Left ventricle myocardium inferior (tissue), 1 donor: Measurements from ENCODE around the gene GOLT1B. TPM values are rescaled to one million over a fixed set of nuclear protein-coding genes. Genes with fewer than 3 reads are reported as not detected.

Experiments
- DNase-seq: peaks from one replicate; pipeline ENCODE4 v3.0.0-alpha.2; 2020
- H3K27ac ChIP-seq: fragments of 200-600 bp; replicated peaks from 2 replicates; pipeline ENCODE4 v1.8.0; 2021
- H3K27me3 ChIP-seq: fragments of 200-600 bp; 2 replicates; pipeline ENCODE4 v1.8.0; 2021; ENCODE audit warnings: low read depth
- H3K36me3 ChIP-seq: fragments of 200-600 bp; 2 replicates; pipeline ENCODE4 v1.8.0; 2021
- H3K4me1 ChIP-seq: fragments of 200-600 bp; 2 replicates; pipeline ENCODE4 v1.8.0; 2021
- H3K4me3 ChIP-seq: fragments of 200-600 bp; 2 replicates; pipeline ENCODE4 v1.8.0; 2021; ENCODE audit warnings: mild to moderate bottlenecking, moderate library complexity
- H3K9me3 ChIP-seq: fragments of 200-600 bp; replicated peaks from 2 replicates; pipeline ENCODE4 v1.8.0; 2021
- intact Hi-C: fragments of 100-400 bp; cut with micrococcal nuclease; formaldehyde crosslinking; loops from one replicate; pipeline ENCODE4 v1.11.0; 2022
- total RNA-seq: library from RNA; stranded (reverse); fragmentation: NEBNext Ultra II Directional; extraction: Animal tissue kit (Norgen Biotek cat#: 25700); gene quantifications from one replicate; pipeline ENCODE4 v1.2.1, GENCODE V29; 2021
- TF ChIP-seq, protein P1 (sequence below): fragments of 200-600 bp; IDR thresholded peaks from 2 replicates; pipeline ENCODE4 v1.8.0; 2021; ENCODE audit warnings: antibody characterized with exemption, mild to moderate bottlenecking, borderline replicate concordance
- donor health status: DM: no; HTN: yes; CAD: no; lungs with severe emphysema.

Gene GOLT1B
- total RNA-seq, 1 donor from 2014 or later: 17.5 TPM

DNA sequence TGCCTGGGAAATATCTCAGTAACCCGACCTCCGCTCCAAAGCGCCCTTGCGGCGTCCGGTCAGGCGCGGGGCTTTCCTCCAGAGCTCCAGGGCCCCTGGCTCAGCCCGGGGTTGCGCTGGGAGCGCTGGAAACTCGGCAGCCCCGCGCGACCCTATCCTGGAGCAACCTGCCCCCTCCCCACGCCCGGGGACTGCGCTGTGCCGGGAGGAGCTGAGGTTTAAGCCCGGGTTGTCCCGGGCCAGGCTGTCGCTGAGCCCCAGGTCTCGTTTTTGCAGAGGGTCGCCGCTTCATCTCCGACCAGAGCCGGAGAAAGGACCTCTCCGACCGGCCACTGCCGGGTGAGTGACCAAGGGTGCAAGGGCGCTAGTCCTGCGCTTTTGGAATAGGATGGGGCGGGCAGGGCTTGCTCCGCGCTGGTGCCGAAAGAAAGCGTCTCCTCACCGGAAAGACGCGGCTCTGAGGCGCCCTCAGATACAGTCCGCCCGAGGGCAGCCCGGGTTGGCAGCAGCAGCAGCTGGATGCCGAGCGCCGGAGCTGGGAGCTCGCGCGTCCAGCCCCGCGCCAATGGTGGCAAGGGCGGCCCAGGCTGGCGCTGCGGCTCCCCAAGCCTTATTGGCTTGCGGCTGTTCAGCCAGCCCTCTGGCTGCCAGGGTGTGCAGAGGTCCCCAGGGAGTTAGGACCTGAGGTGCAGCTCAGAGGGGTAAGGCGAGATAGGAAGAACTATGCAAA is 26.0 kb downstream of the GOLT1B start:
- intact Hi-C loops: no loop called here

DNA sequence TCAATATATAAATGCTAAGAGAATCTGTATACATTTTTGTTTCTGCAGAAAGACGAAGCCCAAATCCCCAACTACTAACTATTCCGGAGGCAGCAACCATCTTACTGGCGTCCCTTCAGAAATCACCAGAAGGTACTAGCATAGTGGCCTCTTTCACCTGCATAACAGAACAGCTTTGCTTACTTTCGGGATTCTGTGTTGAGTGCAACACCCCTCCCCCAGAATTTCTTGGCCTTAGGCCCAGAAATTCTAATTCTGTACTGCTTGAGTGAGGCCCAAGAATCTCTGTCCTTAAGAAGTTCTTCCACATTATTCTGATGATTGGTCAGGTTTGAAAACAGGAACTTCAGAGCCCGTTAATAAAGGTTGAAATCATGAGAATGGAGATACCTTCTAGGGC is 27.4 kb downstream of the GOLT1B start:
- H3K27me3 ChIP-seq: peaks cover 6% of the 10 kb centered on the region
- no peaks in the 10 kb centered on the region for H3K36me3 ChIP-seq
- TF ChIP-seq, protein P1, sequence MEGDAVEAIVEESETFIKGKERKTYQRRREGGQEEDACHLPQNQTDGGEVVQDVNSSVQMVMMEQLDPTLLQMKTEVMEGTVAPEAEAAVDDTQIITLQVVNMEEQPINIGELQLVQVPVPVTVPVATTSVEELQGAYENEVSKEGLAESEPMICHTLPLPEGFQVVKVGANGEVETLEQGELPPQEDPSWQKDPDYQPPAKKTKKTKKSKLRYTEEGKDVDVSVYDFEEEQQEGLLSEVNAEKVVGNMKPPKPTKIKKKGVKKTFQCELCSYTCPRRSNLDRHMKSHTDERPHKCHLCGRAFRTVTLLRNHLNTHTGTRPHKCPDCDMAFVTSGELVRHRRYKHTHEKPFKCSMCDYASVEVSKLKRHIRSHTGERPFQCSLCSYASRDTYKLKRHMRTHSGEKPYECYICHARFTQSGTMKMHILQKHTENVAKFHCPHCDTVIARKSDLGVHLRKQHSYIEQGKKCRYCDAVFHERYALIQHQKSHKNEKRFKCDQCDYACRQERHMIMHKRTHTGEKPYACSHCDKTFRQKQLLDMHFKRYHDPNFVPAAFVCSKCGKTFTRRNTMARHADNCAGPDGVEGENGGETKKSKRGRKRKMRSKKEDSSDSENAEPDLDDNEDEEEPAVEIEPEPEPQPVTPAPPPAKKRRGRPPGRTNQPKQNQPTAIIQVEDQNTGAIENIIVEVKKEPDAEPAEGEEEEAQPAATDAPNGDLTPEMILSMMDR: no peak
- peak overlapping the region; percentile 88 for H3K27ac ChIP-seq
- peaks cover 37% of the 10 kb centered on the region for H3K4me1 ChIP-seq
- DNase-seq: no peak
- H3K4me3 ChIP-seq: peak overlapping the region; percentile 76
- H3K9me3 ChIP-seq: peaks cover 6% of the 10 kb centered on the region
- intact Hi-C loops: no loop called here

More for the DNA sequence above, 26.0 kb downstream of the GOLT1B start:
- TF ChIP-seq, protein P1: peak; percentile 45
- Histone ChIP-seq H3K9me3 (peaks cover 7% of the 10 kb centered on the region), H3K27ac (peak overlapping the region; percentile 88), H3K4me1 (peaks cover 37% of the 10 kb centered on the region), H3K4me3 (peak overlapping the region; percentile 76), H3K27me3 (peaks cover 6% of the 10 kb centered on the region), H3K36me3 (no peaks in the 10 kb centered on the region)
- peak; percentile 58 for DNase-seq

GRCh38 chr12:21529456-21529855 is 27.9 kb downstream of the GOLT1B start:
- intact Hi-C loops: no loop called here
- H3K27ac ChIP-seq: peak overlapping the region; percentile 88
- TF ChIP-seq, protein P1: no peak
- H3K4me1 ChIP-seq: peaks cover 37% of the 10 kb centered on the region
- H3K36me3 ChIP-seq: no peaks in the 10 kb centered on the region
- no peak for DNase-seq
- peaks cover 6% of the 10 kb centered on the region for H3K27me3 ChIP-seq
- peak overlapping the region; percentile 76 for H3K4me3 ChIP-seq
- peaks cover 1% of the 10 kb centered on the region for H3K9me3 ChIP-seq

DNA sequence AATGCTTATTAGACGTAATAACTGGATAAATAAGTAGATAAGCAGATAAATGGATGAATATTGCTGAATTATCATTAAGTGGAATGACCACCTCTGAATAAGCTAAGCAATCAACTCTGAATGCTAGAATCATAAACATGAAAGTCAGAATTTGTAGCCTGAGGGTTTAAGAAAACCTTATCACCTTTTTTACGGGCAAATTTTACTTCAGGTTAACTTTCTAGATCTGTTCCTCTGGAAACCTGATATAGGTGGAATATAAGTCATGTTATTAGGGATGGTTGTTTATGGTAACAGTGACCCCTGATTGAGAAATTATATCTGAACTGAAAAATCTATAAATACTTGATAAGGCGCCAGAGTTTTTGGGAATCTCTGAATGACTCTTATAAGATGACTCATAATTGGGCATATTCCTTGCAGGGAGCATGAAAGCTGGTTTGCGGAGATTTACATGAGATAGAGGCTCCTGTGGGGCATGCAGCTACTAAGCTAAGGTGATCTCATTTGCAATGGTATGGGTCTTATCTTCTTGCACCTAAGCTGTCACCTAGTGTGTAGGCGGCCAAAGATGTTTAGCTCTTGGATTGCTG is 36.6 kb downstream of the GOLT1B start:
- TF ChIP-seq, protein P1: no peak
- H3K9me3 ChIP-seq: no peaks in the 10 kb centered on the region
- H3K4me3 ChIP-seq: no peak overlapping the region
- H3K27me3 ChIP-seq: no peaks in the 10 kb centered on the region
- DNase-seq: no peak
- intact Hi-C loops: no loop called here
- H3K36me3 ChIP-seq: no peaks in the 10 kb centered on the region
- H3K4me1 ChIP-seq: peaks cover 14% of the 10 kb centered on the region
- no peak overlapping the region for H3K27ac ChIP-seq

GRCh38 chr12:21539797-21540196 is 38.2 kb downstream of the GOLT1B start:
- no peak for DNase-seq
- H3K4me3 ChIP-seq: no peak overlapping the region
- peaks cover 14% of the 10 kb centered on the region for H3K4me1 ChIP-seq
- H3K27me3 ChIP-seq: no peaks in the 10 kb centered on the region
- no peaks in the 10 kb centered on the region for H3K9me3 ChIP-seq
- H3K27ac ChIP-seq: no peak overlapping the region
- TF ChIP-seq, protein P1: no peak
- intact Hi-C loops: no loop called here
- no peaks in the 10 kb centered on the region for H3K36me3 ChIP-seq
